Gastrocnemius medialis (tissue), 4 donors: Measurements from ENCODE around the gene SIL1. TPM values are rescaled to one million over a fixed set of nuclear protein-coding genes. Genes with fewer than 3 reads are reported as not detected.

Source experiments
- ATAC-seq, 2 donors: fragments of 150-250 bp; one replicate each; pipeline ENCODE4 v1.9.1; 2016
- DNase-seq, 2 donors: peaks; one replicate each; pipeline ENCODE4 v3.0.0-alpha.2; 2019
- H3K27ac ChIP-seq, 4 donors: fragments of 200-600 bp; sonication (generic); 1 replicate in 1 of 4; 2 replicates in 3 of 4; pipeline ENCODE4 v1.5.1; 2016 to 2018; ENCODE audit warnings: mild to moderate bottlenecking in 2 of 4, moderate library complexity in 1 of 4
- H3K27me3 ChIP-seq, 3 donors: fragments of 200-600 bp; sonication (generic) in 2 of 3; 1 replicate in 1 of 3; 2 replicates in 2 of 3; pipeline versions ENCODE4 v1.5.1 to v1.6.0; 2016 to 2019; ENCODE audit warnings: mild to moderate bottlenecking in 1 of 3, moderate library complexity in 1 of 3
- H3K36me3 ChIP-seq, 2 donors: fragments of 200-600 bp; sonication (generic) in 1 of 2; one replicate each; pipeline ENCODE4 v1.5.1; 2017 to 2018
- H3K4me1 ChIP-seq, 2 donors: fragments of 200-600 bp; sonication (generic) in 1 of 2; one replicate each; pipeline ENCODE4 v1.5.1; 2016 to 2017; ENCODE audit warnings: mild to moderate bottlenecking in 2 of 2
- H3K4me3 ChIP-seq, 4 donors: fragments of 200-600 bp; sonication (generic) in 3 of 4; 1 replicate in 1 of 4; 2 replicates in 3 of 4; pipeline ENCODE4 v1.5.1; 2016 to 2019; ENCODE audit warnings: mild to moderate bottlenecking in 2 of 4
- H3K9me3 ChIP-seq, 3 donors: fragments of 200-600 bp; sonication (generic) in 2 of 3; 1 replicate in 1 of 3; 2 replicates in 2 of 3; pipeline ENCODE4 v1.5.1; 2016 to 2019
- CTCF ChIP-seq, 5 experiments: fragments of 450-650 bp in 3 of 5; fragments of 200-600 bp in 2 of 5; sonication (generic) in 2 of 5; IDR thresholded peaks in 4 of 5; conservative IDR thresholded peaks in 1 of 5; 1 replicate in 4 of 5; 2 replicates in 1 of 5; pipeline ENCODE4 v1.5.1; 2016 to 2019; ENCODE audit warnings: antibody characterized with exemption in 5 of 5, mild to moderate bottlenecking in 3 of 5, moderate library complexity in 3 of 5
- POLR2A ChIP-seq, 2 donors: fragments of 450-650 bp; IDR thresholded peaks; one replicate each; pipeline ENCODE4 v1.6.1; 2017; ENCODE audit warnings: antibody characterized with exemption in 2 of 2, mild to moderate bottlenecking in 2 of 2, moderate library complexity in 2 of 2
- in situ Hi-C, 4 donors: fragments of 200-750 bp; cut with MboI; loops; one replicate each; pipeline versions ENCODE4 v1.15.0 to v1.8.0; 2017; ENCODE audit warnings: low sequenced_read_pairs in 4 of 4
- intact Hi-C: fragments of 100-400 bp; cut with DNase I; formaldehyde crosslinking; loops from one replicate; pipeline ENCODE4 v1.15.1; 2023; ENCODE audit warnings: low total_unique reads
- total RNA-seq, 4 donors: library from RNA; depleted of rRNA; stranded (reverse); fragments of >200 nt; gene quantifications; one replicate each; pipeline versions ENCODE4 v1.1.0 to v1.2.3, GENCODE V29; 2016

Gene SIL1
- total RNA-seq, 4 donors from 2014 or later: 36.6 to 52.6 (median 48.2) TPM

GRCh38 chr5:139100825-139101224 lies 97.3 kb downstream of the SIL1 start:
- Histone ChIP-seq H3K4me3 (no peak overlapping the region), H3K27me3 (no peaks in the 10 kb centered on the region), H3K4me1 (peaks cover 24 to 47% of the 10 kb centered on the region in 2 donors), H3K27ac (peak overlapping the region in 3 of 4 donors; percentile 28 to 56 (median 28)), H3K9me3 (no peaks in the 10 kb centered on the region), H3K36me3 (no peaks in the 10 kb centered on the region)
- intact Hi-C loops: no loop called here
- TF ChIP-seq CTCF (IDR thresholded peaks at IDR 0.05 in 4 of 5, conservative IDR thresholded peaks at IDR 0.05 in 1 of 5) (no peak), POLR2A (IDR thresholded peaks at IDR 0.05) (no peak)
- in situ Hi-C loops: no loop called here
- ATAC-seq (peak; percentile 97 to 98), DNase-seq (peak in 1 of 2 donors; percentile 18)

- no peak overlapping the region for H3K27ac ChIP-seq
- H3K4me1 ChIP-seq: peaks cover 22 to 31% of the 10 kb centered on the region in 2 donors
- intact Hi-C loops (no loop called here), in situ Hi-C loops (no loop called here)
- DNase-seq (no peak), ATAC-seq (no peak)
- no peak overlapping the region for H3K4me3 ChIP-seq
- H3K9me3 ChIP-seq: no peaks in the 10 kb centered on the region
- no peaks in the 10 kb centered on the region for H3K27me3 ChIP-seq
- TF ChIP-seq CTCF (IDR thresholded peaks at IDR 0.05 in 4 of 5, conservative IDR thresholded peaks at IDR 0.05 in 1 of 5): no peak
- TF ChIP-seq POLR2A (IDR thresholded peaks at IDR 0.05): no peak
- no peaks in the 10 kb centered on the region for H3K36me3 ChIP-seq
These were observed 103.7 kb downstream of the SIL1 start for GRCh38 chr5:139094154-139095131.

- H3K4me1 ChIP-seq: peaks cover 22 to 35% of the 10 kb centered on the region in 2 donors
- peak in 1 of 2 donors; percentile 8 for ATAC-seq
- no peaks in the 10 kb centered on the region for H3K27me3 ChIP-seq
- intact Hi-C loops: no loop called here
- H3K4me3 ChIP-seq: no peak overlapping the region
- no peak for DNase-seq
- H3K27ac ChIP-seq: no peak overlapping the region
- no peaks in the 10 kb centered on the region for H3K9me3 ChIP-seq
- in situ Hi-C loops: no loop called here
- H3K36me3 ChIP-seq: no peaks in the 10 kb centered on the region
- TF ChIP-seq POLR2A (IDR thresholded peaks at IDR 0.05) (no peak), CTCF (IDR thresholded peaks at IDR 0.05 in 4 of 5, conservative IDR thresholded peaks at IDR 0.05 in 1 of 5) (no peak)
These were observed 105.3 kb downstream of the SIL1 start for GRCh38 chr5:139092741-139093343.

- peak overlapping the region in 1 of 4 donors; percentile 12 for H3K27ac ChIP-seq
- ATAC-seq (peak; percentile 80 to 82), DNase-seq (no peak)
- H3K27me3 ChIP-seq: no peaks in the 10 kb centered on the region
- no peaks in the 10 kb centered on the region for H3K9me3 ChIP-seq
- TF ChIP-seq CTCF (IDR thresholded peaks at IDR 0.05 in 4 of 5, conservative IDR thresholded peaks at IDR 0.05 in 1 of 5): peak in 3 of 5 experiments; percentile 26 to 42 (median 31)
- no peak for TF ChIP-seq POLR2A (IDR thresholded peaks at IDR 0.05)
- no peaks in the 10 kb centered on the region for H3K36me3 ChIP-seq
- in situ Hi-C loops (no loop called here), intact Hi-C loops (loop anchor here (2.0 kb wide), 1 partner anchor 171 kb away; no protein-coding TSS in a partner anchor)
- H3K4me1 ChIP-seq: peaks cover 22 to 35% of the 10 kb centered on the region in 2 donors
- no peak overlapping the region for H3K4me3 ChIP-seq
These were observed 106.6 kb downstream of the SIL1 start for GRCh38 chr5:139091439-139092156.
